GM19324 (cell line): Measurements from ENCODE around the gene DCHS1.
"Not testable (repeated sequence)": the region's sequence is repeated elsewhere in the genome, so short reads cannot be mapped to it uniquely, and the experiment has no call there.

ENCODE experiments used
- ATAC-seq: cut with Tn5 transposase; IDR thresholded peaks from one replicate; pipeline ENCODE4 v1.9.1; 2021; ENCODE audit warnings: mild to moderate bottlenecking, moderate library complexity; ENCODE audit not compliant: unreplicated experiment, low FRiP score

DCHS1 gene

GRCh38 chr11:6655790-6656583, at the start of gene DCHS1:
Gene DCHS1, minus strand, starts transcription at chr11:6655809. Its CDS starts 14,196 bp downstream, at chr11:6641613.
- ATAC-seq = no peak

GRCh38 chr11:6703247-6704063, 47.8 kb upstream of the DCHS1 start:
- no peak for ATAC-seq

GRCh38 chr11:6701955-6702354, 46.3 kb upstream of the DCHS1 start:
- not testable (repeated sequence) for ATAC-seq

GRCh38 chr11:6695377-6695776, 39.8 kb upstream of the DCHS1 start:
- ATAC-seq = no peak

- ATAC-seq = no peak
These were observed 38.6 kb upstream of the DCHS1 start for GRCh38 chr11:6694229-6694535.

GRCh38 chr11:6693342-6694228, 38.0 kb upstream of the DCHS1 start:
- no peak for ATAC-seq

- no peak for ATAC-seq
These were observed 36.5 kb upstream of the DCHS1 start for GRCh38 chr11:6692128-6692527.

- not testable (repeated sequence) for ATAC-seq
These were observed 35.0 kb upstream of the DCHS1 start for GRCh38 chr11:6690431-6691132.

GRCh38 chr11:6687876-6688275, 32.3 kb upstream of the DCHS1 start:
- ATAC-seq = no peak

GRCh38 chr11:6686006-6686405, 30.4 kb upstream of the DCHS1 start:
- ATAC-seq = no peak

- ATAC-seq = not testable (repeated sequence)
These were observed 28.5 kb upstream of the DCHS1 start for GRCh38 chr11:6684068-6684467.

GRCh38 chr11:6682936-6683861, 27.6 kb upstream of the DCHS1 start, which contains the start of gene MRPL17:
Gene MRPL17, minus strand, starts transcription at chr11:6683340. Its CDS starts 44 bp downstream, at chr11:6683296.
- ATAC-seq = peak; percentile 97

GRCh38 chr11:6682591-6682935, 27.0 kb upstream of the DCHS1 start:
- ATAC-seq = no peak

GRCh38 chr11:6681949-6682348, 26.3 kb upstream of the DCHS1 start:
- ATAC-seq = no peak

GRCh38 chr11:6681505-6681904, 25.9 kb upstream of the DCHS1 start:
- ATAC-seq = no peak

- ATAC-seq = no peak
These were observed 21.4 kb upstream of the DCHS1 start for GRCh38 chr11:6677018-6677417.

GRCh38 chr11:6674862-6675261, 19.3 kb upstream of the DCHS1 start:
- ATAC-seq = no peak

- no peak for ATAC-seq
These were observed 18.6 kb upstream of the DCHS1 start for GRCh38 chr11:6674219-6674597.

- no peak for ATAC-seq
These were observed 18.1 kb upstream of the DCHS1 start for GRCh38 chr11:6673523-6674218.
